NB4 (cell line): ENCODE results near the gene CLK2.
A peak's percentile ranks its signal among the peaks of the same experiment; 100 is the strongest.
"Not testable (repeated sequence)": the region's sequence is repeated elsewhere in the genome, so short reads cannot be mapped to it uniquely, and the experiment has no call there.

Experiments
- DNase-seq: peaks from one replicate; pipeline ENCODE4 v3.0.0; 2010; ENCODE audit warnings: low read depth
- H3K4me3 ChIP-seq: one replicate; pipeline ENCODE4 v1.5.1; 2011; ENCODE audit warnings: mild to moderate bottlenecking, low read depth, low read length, moderate library complexity
- MYC ChIP-seq: IDR thresholded peaks from 2 replicates; pipeline ENCODE4 v1.6.1; 2011; ENCODE audit warnings: low read depth, low read length
- POLR2A ChIP-seq: IDR thresholded peaks from 2 replicates; pipeline ENCODE4 v1.6.1; 2011; ENCODE audit warnings: mild to moderate bottlenecking; ENCODE audit not compliant: insufficient read length; ENCODE audit errors: extremely low read depth
- TF ChIP-seq, protein P1 (sequence below): IDR thresholded peaks from 2 replicates; pipeline ENCODE4 v1.6.1; 2011; ENCODE audit warnings: low read depth, low read length
- TF ChIP-seq, protein P2 (sequence below): IDR thresholded peaks from one replicate; pipeline ENCODE4 v1.5.1; 2012; ENCODE audit warnings: low read depth, low read length

Gene CLK2

DNA sequence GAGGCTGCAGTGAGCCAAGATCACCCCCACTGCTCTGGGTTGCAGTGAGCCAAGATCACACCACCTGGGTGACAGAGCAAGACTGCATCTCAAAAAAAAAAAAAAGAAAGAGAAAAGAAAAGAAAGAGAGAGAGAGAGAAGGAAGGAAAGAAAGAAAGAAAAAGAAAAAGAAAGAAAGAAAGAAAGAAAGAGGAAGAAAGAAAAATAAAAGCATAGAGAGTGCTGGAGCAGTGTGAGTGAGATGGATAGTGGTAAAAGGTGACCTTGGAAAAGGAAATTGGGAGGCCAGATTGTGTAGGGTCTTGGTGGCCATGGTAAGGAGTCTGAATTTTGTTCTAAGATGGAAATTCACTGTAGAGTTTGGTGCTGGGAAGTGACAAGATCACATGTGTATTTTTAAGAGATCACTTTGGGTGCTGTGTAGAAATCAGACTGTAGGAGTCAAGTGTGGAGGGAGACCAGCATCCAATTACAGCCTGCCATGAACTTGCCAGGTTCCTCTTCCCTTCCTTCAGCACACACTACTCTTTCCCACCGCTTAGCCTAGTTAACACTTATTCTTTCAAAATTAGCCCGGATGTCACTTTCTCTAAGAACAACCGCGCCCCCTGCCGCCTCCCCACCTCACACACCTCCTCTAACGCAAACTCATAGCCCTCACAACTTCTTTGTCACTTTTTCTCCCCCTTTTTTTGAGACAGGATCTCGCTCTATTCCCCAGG is 47.0 kb downstream of the CLK2 start:
- H3K4me3 ChIP-seq = peak overlapping the region; percentile 95
- peak; percentile 92 for DNase-seq
- TF ChIP-seq, protein P1, sequence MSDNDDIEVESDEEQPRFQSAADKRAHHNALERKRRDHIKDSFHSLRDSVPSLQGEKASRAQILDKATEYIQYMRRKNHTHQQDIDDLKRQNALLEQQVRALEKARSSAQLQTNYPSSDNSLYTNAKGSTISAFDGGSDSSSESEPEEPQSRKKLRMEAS = peak; percentile 33; the same call in 1 of the 2 replicates
- TF ChIP-seq, protein P2, sequence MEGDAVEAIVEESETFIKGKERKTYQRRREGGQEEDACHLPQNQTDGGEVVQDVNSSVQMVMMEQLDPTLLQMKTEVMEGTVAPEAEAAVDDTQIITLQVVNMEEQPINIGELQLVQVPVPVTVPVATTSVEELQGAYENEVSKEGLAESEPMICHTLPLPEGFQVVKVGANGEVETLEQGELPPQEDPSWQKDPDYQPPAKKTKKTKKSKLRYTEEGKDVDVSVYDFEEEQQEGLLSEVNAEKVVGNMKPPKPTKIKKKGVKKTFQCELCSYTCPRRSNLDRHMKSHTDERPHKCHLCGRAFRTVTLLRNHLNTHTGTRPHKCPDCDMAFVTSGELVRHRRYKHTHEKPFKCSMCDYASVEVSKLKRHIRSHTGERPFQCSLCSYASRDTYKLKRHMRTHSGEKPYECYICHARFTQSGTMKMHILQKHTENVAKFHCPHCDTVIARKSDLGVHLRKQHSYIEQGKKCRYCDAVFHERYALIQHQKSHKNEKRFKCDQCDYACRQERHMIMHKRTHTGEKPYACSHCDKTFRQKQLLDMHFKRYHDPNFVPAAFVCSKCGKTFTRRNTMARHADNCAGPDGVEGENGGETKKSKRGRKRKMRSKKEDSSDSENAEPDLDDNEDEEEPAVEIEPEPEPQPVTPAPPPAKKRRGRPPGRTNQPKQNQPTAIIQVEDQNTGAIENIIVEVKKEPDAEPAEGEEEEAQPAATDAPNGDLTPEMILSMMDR = peak; percentile 66
- TF ChIP-seq POLR2A (no peak), MYC (no peak; the same call in 1 of the 2 replicates)

DNA sequence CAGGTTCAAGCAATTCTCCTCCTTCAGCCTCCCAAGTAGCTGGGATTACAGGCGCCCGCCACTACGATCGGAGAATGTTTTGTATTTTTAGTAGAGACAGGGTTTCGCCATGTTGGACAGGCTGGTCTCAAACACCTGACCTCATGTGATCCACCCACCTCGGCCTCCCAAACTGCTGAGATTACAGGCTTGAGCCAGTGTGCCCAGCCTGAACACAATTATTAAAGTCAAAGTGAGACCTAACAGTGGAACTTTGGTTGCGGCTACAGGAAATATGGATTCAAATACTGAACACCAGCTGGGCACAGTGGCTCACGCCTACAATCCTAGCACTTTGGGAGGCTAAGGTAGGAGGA is 47.9 kb downstream of the CLK2 start:
- not testable (repeated sequence) for DNase-seq

DNA sequence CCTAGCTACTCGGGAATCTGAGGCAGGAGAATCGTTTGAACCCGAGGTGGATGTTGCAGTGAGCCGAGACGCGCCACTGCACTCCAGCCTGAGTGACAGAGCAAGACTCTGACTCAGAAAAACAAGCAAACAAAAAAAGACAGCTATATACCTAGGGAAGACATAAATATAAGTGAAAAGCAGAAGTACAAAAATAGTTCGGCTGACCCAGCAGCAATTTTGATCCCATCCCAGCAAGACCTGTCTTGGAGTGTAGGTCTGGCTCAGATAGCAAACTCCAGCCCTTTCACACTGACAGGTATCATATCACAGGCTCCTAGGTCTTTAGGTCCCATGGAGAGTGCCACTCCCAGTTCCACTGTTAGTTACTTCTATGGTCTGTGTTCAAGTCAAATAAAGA is 50.3 kb downstream of the CLK2 start:
- TF ChIP-seq MYC (no peak), POLR2A (no peak)
- TF ChIP-seq, protein P2 = no peak
- TF ChIP-seq, protein P1 = no peak
- H3K4me3 ChIP-seq = no peak overlapping the region
- peak; percentile 44 for DNase-seq

More for the DNA sequence above, 47.9 kb downstream of the CLK2 start:
- H3K4me3 ChIP-seq = peak overlapping the region; percentile 95

DNA sequence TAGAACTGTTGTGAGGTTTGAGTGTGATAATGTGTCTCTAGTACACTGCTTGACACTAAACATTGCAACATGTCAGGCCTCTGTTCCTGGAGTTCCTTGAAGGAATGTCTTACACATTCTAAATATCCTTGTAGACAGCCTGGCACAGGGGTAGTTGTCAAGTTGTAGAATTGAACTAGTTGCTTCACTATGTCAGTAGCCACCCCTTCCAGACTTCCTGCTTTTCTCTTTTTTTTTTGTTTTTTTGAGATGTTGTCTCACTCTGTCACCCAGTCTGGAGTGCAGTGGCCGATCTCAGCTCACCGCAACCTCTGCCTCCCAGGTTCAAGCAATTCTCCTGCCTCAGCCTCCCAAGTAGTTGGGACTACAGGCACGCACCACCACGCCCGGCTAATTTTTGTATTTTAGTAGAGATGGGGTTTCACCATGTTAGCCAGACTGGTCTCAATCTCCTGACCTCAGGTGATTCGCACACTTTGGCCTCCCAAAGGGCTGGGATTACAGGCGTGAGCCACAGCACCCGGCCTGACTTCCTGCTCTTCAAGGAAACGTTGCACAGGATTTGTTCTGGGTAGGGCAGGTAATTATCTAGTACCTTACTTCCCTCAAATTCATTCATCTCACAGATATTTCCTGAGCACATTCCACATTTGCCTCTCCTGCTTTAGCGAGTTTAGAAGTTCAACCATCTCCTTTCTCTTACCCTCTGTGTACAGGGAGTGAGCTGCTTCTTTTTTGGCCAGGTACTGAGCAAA is 52.9 kb downstream of the CLK2 start:
- DNase-seq, H3K4me3 ChIP-seq: not testable (repeated sequence)

DNA sequence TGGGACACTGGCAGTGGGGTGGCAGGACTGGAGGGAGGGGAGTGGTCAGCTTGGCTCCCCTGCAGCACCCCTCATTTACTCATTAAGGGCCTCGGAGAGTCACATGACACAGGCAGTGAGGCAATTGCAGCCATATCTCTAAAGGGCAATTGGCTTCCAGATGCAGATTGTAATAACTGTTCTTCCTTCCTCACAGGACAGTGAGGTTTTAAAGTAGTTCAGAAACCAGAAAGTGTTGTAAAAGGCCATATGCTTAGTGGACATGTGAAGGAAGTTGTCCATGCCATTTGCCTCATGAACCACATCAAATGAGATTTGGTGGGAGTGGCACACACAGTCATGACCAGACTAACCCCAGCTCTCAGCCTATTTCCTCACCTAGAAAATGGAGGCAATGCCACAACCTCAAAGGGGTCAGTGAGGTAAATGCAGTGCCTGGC is 53.7 kb downstream of the CLK2 start:
- DNase-seq = peak; percentile 63
- TF ChIP-seq POLR2A (no peak), MYC (peak; percentile 77)
- TF ChIP-seq, protein P1 = peak; percentile 78
- no peak overlapping the region for H3K4me3 ChIP-seq

DNA sequence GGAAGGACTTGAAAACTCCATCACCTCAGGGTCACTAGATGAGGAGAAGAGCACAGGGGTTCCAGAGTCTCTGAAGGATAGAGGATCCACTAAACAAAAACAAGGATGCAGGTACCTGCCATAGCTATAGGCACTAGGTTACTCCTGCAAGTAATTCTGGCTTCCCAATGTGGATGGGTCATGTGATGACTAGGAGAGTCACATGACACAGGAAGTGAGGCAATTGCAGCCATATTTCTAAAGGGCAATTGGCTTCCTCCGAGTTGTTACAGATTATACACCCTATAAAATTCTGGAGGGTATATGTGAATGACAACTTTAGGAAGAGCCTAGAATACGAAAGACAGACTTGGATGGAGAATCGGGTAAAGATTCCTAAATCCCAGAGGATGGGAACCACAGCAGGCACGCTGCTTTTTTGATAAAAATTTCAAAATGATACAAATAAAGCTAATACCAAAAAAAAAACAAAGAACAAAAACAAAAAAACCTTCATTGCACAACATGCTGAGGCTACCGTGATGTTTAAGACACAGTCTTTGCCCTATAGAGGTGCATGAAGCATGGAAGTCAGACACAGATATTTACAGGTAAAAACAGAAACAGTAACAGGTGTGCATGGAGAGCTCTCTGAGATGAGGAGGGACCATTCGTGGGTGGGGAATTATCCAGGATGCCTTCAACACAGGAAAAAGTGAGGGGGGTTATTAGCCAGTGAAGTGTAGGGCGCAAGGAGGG is 54.3 kb downstream of the CLK2 start:
- peak; percentile 61 for DNase-seq
- H3K4me3 ChIP-seq = no peak overlapping the region
- TF ChIP-seq, protein P1 = peak; percentile 74
- TF ChIP-seq, protein P2 = no peak
- TF ChIP-seq MYC = 0 out of 2 replicates have a peak, but pooled peaks have one; percentile 11
- TF ChIP-seq POLR2A = no peak

DNA sequence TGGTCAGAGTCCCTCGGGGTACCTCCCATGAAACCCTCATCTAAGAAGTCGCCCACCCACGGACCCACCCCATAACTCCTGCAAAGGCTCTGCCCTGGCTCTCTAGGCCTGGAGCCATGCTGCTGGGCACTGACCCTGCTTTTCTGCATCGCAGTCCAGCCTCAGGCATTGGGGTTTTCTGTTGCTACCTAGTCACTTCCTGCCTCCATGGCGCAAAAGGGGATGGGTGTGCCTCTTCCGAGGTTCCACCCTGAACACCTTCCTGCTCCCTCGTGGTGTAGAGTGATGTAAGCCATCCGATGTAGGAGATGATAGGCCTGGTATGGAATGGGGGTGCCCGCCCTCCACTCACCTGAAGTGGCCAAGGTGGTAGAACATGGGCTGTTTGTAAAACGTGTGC is 58.6 kb downstream of the CLK2 start:
- H3K4me3 ChIP-seq, DNase-seq: not testable (repeated sequence)
